ENCODE measurements around the gene RCOR1.
"Not testable (repeated sequence)": the region's sequence is repeated elsewhere in the genome, so short reads cannot be mapped to it uniquely, and the experiment has no call there.

Gene RCOR1

DNA sequence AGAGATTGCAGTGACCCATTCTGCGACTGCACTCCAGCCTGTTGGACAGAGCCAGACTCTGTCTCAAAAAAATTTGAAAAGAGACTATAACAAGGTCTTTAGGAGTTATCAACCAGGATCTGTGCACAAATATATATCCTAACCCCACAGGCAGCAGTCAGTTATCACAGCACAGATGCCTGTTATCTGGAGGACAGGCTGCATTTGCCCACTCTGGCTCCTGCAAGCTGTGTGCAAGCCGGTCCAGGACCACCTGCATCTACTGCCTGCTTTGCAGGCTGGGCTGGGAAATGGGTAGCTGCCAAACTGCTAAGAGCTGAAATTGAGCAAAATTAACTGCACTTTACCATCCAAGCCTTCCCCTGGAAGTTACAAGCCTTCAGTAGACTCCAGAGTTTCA, 21.4 kb upstream of the RCOR1 start:
- DNase-seq: no peak

DNA sequence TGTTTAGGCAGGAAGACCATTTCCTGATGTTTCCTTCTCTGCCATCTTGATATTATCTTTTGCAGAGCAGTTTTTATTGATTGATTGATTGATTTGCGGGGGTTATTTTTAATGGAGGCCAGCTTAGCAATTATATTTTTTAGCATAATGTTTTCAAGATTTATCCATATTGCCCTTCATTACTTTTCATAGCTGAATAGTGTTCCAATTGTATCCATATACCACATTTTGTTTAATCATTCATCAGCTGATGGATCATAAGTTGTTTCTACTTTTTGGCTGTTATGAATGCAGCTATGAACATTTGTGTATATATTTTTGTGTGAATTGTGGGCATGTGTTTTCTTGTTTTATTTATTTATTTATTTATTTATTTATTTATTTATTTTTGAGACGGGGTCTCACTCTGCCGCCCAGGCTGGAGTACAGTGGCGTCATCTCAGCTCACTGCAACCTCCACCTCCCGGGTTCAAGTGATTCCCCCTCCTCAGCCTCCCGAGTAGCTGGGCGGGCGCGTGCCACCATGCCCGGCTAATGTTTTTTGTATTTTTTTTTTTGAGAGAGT, 20.9 kb upstream of the RCOR1 start:
- no peak for DNase-seq

DNA sequence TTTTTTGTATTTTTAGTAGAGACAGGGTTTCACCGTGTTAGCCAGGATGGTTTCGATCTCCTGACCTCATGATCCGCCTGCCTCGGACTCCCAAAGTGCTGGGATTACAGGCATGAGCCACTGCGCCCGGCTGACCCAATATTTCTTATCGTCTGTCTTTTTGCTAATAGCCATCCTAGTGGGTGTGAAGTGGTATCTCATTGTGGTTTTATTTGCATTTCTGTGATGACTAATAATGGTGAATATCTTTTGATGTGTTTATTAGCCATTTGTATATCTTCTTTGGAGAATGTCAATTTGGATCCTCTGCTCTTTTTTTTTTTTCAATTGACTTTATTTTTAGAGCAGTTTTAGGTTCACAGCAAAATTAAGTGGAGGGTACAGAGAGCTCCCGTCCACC, 19.3 kb upstream of the RCOR1 start:
- DNase-seq: not testable (repeated sequence)

DNA sequence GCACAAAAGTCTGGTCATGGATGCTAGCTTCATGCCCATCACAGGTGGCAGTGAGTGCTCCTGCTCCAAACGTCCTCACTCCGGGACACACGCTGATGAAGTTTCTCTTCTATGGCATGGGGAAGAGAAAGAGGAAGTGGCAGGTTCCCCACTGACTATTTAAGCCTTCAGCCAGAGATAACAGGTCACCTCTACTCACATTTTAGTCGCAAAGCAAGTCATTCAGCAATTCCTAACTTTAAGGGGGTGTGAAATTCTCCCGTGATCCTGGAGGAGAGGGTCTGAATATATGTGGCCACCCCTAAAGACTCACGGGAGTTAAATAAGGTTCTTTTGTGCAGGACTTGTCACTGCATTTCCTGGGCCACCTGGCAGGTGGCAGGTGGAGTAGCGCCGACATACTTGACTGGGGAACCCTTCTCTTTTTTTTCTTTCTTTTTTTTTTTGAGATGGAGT, 18.8 kb upstream of the RCOR1 start:
- DNase-seq: no peak

DNA sequence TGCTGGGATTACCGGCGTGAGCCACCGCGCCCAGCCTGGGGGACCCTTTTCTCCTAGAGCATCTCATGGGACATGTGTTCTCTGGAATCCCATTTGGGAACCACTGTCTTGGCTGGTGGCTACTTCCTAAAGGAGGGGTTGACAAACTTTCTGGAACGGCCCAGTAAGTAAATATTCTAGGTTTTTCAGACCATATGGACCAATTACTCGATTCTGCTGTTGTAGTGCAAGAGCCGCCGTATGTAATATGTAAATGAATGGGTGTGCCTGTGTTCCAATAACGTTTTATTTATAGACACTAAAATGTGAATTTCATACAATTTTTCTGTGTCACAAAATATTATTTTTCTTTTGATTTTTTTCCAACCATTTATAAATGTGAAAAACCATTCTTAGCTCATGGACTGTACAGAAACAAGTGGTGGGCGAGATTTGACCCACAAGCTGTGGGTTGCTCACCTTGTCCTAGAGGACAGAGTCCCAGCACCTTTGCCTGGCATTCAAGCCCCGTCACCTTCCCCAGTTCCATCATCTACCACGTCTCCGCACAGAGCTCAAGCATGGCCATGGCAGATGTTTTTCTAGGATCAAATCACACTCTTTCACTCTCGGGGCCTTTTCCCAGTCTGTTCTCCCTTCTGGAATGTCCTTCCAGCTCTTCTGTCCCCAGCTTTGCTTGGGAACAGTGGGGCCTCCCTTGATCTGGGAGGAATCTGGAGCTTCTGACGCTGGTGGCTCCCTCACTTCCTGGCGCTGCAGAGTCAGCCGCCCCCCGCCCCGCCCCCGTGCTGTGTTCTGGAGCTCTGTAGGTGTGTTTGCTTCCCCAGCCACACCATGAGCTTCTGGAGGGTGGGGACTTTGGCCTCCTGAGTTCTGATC, 17.9 kb upstream of the RCOR1 start:
- DNase-seq: no peak

DNA sequence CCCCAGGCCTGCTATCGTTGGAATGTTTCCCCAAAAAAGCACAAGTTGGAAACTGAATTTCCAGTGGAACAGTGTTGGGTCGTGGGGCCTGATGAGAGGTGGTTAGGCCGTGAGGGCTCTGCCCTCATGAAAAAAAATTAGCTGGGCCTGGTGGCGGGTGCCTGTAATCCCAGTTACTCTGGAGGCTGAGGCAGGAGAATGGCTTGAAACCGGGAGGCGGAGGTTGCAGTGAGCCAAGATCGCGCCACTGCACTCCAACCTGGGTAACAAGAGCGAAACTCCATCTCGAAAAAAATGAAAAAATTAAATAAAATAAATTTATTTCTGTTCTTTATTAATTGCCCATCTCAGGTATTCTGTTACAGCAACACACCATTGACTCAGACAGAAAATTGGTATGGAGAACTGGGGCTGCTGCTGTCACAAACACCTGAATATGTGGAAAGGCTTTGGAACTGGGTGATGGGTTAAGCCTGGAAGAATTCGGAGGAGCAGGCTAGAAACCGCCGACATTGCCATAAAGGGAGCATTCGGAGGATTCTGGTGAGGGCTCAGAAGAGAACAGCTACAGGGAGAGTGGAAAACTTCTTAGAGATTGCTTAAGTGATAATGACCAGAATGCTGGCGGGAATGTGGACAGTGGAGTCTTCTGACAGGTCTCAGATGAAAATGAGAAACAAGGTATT, 17.1 kb upstream of the RCOR1 start:
- no peak for DNase-seq

DNA sequence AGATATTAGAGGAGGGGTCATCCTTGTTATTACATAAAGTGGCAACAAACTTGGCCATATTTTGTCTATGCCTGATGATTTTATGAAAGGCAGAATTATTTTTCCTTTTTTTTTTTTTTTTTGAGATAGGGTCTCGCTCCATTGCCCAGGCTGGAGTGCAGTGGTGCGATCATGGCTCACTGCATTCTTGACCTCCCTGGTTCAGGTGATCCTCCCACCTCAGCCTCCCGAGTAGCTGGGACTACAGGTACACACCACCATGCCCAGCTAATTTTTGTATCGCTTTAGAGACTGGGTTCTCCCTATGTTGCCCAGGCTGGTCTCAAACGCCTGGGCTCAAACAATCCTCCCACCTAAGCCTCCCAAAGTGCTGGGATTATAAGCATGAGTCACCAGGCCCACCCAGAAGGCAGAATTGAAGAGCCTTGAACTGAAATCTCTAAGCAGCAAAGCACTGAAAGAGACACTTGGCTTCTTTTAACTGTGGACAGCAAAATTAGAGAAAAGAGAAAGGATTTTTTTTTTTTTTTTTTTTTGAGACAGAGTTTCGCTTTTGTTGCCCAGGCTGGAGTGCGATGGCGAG, 16.5 kb upstream of the RCOR1 start:
- DNase-seq: not testable (repeated sequence)

DNA sequence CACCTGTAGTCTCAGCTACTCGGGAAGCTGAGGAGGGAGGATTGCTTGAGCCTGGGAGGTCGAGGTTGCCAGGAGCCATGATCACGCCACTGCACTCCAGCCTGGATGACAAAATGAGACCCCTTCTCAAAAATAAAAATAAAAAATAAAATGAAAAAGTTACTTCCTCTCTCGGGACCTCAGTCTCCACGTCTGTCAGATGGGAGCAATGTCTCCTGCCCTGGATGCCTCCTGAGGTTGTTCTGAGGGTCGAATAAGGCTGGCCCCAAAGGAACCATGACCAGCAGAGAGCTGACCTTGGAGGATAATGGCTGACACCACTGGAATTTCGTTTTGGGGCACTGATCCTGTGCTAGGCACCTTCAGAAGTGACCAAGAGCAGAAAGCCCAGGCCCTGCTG, 13.6 kb upstream of the RCOR1 start:
- DNase-seq: no peak

DNA sequence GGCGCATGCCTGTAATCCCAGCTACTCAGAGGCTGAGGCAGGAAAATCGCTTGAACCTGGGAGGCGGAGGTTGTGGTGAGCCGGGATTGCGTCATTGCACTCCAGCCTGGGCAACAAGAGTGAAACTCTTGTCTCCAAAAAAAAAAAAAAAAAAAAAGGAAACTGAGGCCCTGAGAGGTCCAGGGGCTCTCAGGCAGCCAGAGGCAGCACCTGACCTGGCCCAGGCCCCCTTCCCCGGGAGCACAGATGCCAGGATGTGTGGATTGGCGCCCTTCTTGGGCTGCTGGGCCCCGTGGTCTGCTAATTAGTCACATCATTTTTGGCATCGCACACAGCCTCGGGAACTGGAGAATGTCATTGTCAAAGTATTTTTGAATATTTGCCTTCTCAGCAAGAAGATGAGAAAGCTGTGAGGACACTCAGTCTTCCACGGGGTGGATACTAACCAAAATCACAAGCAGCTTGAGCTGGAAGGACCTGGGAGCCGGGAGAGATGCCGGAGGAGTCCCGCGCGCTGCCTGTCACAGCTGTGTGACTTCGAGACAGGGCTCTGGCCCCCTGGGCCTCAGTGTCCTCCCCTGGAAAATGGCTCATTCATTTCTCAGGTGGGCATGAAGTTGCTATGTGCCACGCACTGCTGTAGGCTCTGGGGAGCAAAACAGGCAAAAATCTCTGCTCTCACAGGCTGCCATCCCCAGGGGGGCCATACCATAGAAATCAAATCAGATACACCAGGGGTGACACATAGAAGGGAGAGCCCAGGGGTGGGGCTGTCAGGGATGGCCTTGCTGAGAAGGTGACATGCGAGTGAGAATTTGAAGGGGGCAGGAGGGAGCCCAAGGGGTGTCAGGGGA, 12.5 kb upstream of the RCOR1 start:
- no peak for DNase-seq

DNA sequence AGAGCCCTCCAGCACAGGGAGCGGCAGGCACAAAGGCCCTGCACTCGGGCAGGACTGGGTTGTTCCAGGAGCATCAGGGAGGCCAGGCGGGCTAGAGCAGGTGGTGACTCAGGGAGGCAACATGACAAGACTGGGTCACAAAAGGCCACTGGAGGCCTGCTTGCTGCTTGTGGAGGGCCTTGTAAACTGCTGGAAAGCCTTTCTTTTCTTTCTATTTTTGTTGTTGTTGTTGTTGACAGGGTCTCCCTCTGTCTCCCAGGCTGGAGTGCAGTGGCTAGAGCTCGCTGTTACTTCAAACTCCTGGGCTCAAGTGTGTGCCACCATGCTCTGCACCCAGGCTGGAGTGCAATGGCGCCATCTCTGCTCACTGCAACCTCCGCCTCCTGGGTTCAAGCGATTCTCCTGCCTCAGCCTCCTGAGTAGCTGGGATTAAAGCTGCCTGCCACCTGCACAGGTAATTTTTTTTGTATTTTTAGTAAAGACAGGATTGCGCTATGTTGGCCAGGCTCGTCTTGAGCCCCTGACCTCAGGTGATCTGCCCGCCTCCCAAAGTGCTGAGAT, 11.8 kb upstream of the RCOR1 start:
- DNase-seq: no peak

DNA sequence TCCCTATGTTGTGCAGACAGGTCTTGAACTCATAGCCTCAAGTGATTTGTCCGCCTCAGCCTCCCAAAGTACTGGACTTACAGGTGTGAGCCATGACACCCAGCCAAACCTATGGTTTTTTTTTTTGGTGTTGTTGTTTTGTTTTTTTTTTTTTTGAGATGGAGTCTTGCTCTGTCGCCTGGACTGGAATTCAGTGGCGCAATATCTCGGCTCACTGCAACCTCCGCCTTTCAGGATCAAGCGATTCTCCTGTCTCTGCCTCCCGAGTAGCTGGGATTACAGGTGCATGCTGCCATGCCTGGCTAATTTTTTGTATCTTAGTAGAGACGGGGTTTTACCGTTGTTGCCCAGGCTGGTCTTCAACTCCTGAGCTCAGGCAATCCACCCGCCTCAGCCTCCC, 11.3 kb upstream of the RCOR1 start:
- no peak for DNase-seq

DNA sequence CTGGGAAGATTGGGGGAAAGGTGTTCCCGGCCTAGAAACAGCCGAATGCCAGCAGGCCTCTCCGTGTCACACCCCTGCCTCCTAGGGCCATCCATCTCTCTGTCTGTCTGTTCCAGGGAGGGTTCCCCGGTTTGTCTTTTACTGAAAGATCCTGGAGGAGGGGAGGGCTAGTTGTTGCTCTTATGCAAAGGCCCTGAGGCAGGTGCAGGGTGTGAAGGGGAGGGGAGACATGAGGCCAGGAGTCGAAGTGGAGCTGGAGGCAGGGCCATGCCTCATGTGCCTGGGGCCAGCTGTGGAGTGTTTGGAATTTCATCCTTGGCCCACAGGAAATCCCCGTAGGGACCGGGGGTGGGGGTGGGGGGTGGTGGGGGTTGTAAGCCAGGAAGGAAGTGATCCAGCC, 8.7 kb upstream of the RCOR1 start:
- no peak for DNase-seq

DNA sequence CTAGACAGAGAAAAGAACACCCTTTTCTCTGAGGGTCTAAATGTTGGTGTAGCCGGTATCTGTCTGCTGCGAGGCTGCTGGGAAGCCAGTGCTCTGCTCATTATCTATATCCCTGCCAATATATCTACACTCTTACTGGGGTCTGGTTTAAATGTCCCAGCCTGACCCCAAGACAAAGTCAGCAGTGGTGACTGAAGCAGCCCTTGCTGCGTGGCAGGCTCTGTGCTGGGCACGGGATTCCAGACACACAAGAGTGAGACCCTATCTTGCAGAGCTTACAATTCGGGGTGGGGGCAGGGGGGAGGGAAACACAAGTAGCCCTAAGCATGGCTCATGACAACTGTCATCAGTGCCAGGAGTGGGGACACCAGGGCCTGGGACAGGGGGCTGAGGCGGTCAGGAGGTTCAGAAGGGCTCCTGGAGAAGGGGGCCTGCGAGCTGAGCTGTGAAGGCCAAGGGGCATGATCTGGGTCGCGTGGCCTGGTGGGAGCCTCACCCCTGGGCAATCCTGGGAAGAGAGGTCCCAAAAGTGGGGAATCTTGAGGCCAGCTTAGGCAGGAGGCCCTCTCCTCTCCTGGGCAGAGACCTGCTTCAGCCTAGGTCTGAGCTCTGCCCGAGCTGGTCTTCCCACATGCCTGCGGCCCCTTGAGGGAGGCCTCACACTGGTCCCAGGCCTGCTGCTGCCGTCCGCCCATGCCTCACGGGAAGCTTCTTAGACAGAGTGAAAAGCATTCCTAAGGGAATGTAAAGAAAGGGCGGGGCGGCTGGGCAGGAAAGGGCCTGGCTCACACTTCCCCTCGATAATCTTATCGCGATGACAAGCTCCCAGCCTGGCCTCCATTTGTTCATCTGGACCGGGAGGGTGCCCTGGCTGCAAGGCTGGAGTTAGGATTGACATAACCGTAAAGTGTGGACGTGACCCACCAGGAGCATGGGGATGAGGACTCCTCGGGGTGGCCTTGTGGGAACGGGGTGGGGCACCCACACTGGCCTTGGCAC, 7.3 kb upstream of the RCOR1 start:
- no peak for DNase-seq

DNA sequence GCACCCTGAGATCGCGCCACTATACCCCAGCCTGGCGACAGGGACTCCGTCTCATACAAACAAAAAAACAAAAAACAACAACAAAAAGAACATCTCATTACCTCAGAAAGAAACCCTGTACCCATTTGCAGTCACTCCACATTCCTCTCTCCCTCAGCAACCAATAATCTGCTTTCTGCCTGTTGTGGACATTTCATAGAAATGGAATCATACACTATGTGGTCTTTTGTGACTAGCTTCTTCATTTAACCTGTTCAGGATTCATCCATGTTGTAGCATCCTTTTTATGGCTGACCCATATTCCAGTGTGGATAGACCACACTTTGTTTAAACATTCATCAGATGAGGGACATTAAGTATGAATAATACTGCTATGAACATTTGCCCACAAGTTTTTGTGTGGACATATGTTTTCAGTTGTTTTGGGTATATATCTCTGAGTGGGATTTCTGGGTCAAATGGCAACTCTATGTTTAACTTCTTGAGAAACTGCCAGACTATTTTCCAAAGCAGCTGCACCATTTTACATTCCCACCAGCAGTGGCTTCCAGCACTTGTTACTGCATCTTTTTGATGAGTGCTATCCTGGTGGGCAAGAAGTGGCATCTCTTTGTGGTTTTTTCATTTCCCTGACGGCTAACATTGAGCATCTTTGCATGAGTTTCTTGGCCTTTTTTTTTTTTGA, 5.9 kb upstream of the RCOR1 start:
- DNase-seq: no peak

DNA sequence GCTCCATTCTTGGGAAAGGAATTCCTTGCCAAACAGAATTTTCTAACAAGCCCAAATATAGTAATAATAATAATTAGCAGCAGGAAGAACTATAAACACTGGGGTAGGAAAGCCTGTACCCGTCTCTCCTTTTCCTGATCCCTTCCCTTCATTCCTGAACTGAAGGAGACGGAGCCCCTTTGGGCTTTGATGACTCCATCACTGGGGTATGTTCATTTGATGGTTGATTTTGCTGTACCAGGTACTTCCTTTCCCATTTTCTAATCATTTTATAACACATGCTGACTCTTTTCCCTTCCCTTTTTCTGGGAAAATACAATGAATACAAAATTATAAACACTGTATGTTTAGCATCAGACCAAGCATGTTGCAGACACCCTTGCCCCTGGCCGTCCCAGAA, 3.6 kb upstream of the RCOR1 start:
- DNase-seq: no peak

DNA sequence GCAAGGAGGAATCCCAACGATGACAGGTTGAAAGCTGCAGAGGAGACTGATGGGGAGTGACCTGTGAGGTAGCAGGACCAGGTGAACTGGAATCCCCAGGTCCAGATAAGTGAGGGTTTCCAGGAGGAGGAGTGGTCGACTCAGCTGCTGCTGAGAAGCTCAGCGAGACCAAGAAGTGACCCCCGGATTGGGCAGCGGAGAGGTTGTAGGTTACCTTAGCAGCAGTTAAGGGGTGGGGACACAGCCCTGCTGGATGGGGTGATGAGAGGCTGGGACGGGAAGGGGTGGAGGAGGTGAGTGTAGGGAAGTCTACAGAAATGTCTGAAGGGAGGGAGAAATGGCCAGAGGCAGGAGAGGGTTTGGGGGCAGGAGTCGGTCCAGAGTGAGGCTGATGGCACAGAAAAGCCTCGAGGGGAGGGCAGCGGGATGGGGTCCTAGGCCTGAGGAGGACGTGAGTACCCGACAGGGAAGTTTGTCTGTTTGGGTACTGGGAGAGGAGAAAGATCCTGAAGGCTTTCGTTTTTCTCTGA, 2.6 kb upstream of the RCOR1 start:
- DNase-seq: no peak

DNA sequence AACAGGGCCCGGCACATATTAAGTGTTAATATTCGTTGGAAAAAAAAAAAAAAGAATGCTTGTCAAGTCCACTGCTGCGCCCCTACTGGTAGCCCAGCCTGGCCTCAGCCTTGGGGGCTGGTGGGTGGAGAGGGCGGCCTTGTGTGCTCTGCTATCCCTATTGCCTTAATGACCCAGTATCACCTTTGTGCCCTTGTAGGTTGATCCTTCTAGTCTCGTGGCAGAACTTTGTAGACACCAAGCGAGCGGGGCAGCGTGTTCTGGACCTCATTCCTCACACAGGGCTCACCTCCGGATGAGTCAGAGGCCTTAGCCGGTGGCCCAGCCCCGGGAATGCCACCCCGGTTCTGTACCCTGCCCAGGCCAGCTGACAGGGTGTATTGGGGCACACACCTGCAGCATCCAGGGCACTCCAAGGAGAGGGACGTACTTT, 1.8 kb upstream of the RCOR1 start:
- no peak for DNase-seq

DNA sequence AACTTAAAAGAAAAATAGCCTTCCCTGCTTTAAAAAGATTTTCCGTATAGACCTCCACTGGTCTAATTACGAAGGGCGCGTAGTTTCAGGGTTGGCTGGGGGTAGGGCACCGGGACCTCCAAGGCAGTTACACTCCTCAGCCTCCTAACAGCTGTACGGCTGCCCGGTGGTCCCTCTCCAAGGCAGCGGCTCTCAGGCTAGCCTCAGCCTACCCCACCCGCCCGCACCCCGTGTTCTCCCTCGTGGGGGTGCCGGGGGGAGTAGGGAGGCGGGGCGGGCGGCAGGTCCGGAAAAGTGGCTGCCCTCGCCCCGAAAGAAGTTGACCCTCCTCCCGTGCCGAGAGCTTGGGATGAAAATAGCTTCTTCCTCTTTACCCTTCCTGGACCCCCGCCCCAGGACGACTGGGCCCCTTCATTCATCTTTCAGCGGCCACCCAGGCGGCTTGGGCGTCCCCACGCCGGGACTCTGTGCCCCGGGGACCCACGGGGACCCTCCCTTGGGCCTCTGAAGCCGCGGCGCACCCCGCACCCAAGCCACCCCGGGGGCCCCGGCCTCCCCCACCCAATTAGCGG, 991 bp upstream of the RCOR1 start:
- peak in 4 of 5 donors; percentile 12 to 21 (median 20) for DNase-seq

DNA sequence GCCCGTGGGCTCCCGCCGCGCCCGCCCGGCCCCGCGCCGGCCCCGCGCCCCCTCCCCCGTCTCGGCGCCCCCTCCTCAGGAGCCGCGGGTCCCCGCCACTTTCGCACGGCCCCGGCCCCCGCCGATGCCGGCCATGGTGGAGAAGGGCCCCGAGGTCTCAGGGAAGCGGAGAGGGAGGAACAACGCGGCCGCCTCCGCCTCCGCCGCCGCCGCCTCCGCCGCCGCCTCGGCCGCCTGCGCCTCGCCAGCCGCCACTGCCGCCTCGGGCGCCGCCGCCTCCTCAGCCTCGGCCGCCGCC, 263 bp downstream of the RCOR1 start:
- no peak for DNase-seq
